ENCODE results near the gene APOBEC3G.
"Not testable (repeated sequence)": the region's sequence is repeated elsewhere in the genome, so short reads cannot be mapped to it uniquely, and the experiment has no call there.

Gene APOBEC3G

GRCh38 chr22:39068033-39068785, 8.9 kb upstream of the APOBEC3G start:
- no peak for DNase-seq

GRCh38 chr22:39070186-39070585, 6.9 kb upstream of the APOBEC3G start:
- no peak for DNase-seq

GRCh38 chr22:39072581-39072981, 4.5 kb upstream of the APOBEC3G start:
- DNase-seq: not testable (repeated sequence)

- DNase-seq: no peak
Measured at GRCh38 chr22:39073981-39074380, 3.1 kb upstream of the APOBEC3G start.

GRCh38 chr22:39076155-39077025, 685 bp upstream of the APOBEC3G start:
- DNase-seq: not testable (repeated sequence)

- not testable (repeated sequence) for DNase-seq
Measured at GRCh38 chr22:39077912-39078311, 837 bp downstream of the APOBEC3G start.

- no peak for DNase-seq
Measured at GRCh38 chr22:39078329-39078728, 1.3 kb downstream of the APOBEC3G start.

- DNase-seq: not testable (repeated sequence)
Measured at GRCh38 chr22:39079054-39079637, 2.1 kb downstream of the APOBEC3G start.

GRCh38 chr22:39080052-39080762, 3.1 kb downstream of the APOBEC3G start:
- DNase-seq: no peak

GRCh38 chr22:39081016-39081415, 3.9 kb downstream of the APOBEC3G start:
- DNase-seq: no peak

- no peak for DNase-seq
Measured at GRCh38 chr22:39081598-39081997, 4.5 kb downstream of the APOBEC3G start.

GRCh38 chr22:39083212-39084165, 6.4 kb downstream of the APOBEC3G start:
- no peak for DNase-seq

- no peak for DNase-seq
Measured at GRCh38 chr22:39084666-39085065, 7.6 kb downstream of the APOBEC3G start.

- DNase-seq: no peak
Measured at GRCh38 chr22:39087098-39087497, 10.0 kb downstream of the APOBEC3G start.

GRCh38 chr22:39087881-39088684, 11.0 kb downstream of the APOBEC3G start:
- DNase-seq: no peak

GRCh38 chr22:39088685-39089032, 11.6 kb downstream of the APOBEC3G start:
- no peak for DNase-seq

- no peak for DNase-seq
Measured at GRCh38 chr22:39089928-39090327, 12.9 kb downstream of the APOBEC3G start.

- no peak for DNase-seq
Measured at GRCh38 chr22:39090426-39091064, 13.5 kb downstream of the APOBEC3G start.

GRCh38 chr22:39091126-39092081, 14.3 kb downstream of the APOBEC3G start:
- no peak for DNase-seq
